ENCODE results near the gene ASIC4.

ASIC4 gene

DNA sequence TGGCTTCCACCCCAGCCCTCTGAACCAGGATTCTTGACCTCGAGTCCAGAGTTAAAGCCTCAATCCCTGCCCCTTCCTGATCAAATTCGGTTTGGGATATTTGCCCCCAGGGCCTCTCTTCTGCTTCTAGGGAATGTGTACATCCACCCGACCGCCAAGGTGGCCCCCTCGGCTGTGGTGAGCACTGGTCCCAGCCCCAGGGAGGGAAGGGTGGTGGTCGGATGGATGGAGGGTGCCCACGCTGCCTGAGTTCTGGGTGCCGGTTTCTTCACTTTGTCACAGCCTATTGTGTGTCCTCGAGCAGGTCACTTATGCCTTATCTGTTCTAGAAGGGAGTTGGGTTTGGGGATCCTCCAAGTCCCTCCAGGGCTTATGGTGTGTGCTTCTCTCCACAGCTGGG lies 8.7 kb upstream of the ASIC4 start:
- Histone ChIP-seq H3K9me3 (no peaks in the 10 kb centered on the region), H3K4me1 (peaks cover 70% of the 10 kb centered on the region), H3K36me3 (peaks cover 8% of the 10 kb centered on the region; the same call in 1 of the 2 replicates), H3K4me3 (ENCODE audit: low read depth, low read length) (no peak overlapping the region), H3K27me3 (no peaks in the 10 kb centered on the region)
- TF ChIP-seq, protein P1, sequence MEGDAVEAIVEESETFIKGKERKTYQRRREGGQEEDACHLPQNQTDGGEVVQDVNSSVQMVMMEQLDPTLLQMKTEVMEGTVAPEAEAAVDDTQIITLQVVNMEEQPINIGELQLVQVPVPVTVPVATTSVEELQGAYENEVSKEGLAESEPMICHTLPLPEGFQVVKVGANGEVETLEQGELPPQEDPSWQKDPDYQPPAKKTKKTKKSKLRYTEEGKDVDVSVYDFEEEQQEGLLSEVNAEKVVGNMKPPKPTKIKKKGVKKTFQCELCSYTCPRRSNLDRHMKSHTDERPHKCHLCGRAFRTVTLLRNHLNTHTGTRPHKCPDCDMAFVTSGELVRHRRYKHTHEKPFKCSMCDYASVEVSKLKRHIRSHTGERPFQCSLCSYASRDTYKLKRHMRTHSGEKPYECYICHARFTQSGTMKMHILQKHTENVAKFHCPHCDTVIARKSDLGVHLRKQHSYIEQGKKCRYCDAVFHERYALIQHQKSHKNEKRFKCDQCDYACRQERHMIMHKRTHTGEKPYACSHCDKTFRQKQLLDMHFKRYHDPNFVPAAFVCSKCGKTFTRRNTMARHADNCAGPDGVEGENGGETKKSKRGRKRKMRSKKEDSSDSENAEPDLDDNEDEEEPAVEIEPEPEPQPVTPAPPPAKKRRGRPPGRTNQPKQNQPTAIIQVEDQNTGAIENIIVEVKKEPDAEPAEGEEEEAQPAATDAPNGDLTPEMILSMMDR (IDR thresholded peaks at IDR 0.05; ENCODE audit: low read depth, low read length), result no peak
- no peak for DNase-seq

GRCh38 chr2:219506153-219506801 lies 8.0 kb upstream of the ASIC4 start:
- H3K4me1 ChIP-seq, result peaks cover 75% of the 10 kb centered on the region
- TF ChIP-seq, protein P1 (IDR thresholded peaks at IDR 0.05; ENCODE audit: low read depth, low read length), result no peak
- no peaks in the 10 kb centered on the region for H3K27me3 ChIP-seq
- H3K4me3 ChIP-seq (ENCODE audit: low read depth, low read length), result no peak overlapping the region
- DNase-seq, result no peak
- no peaks in the 10 kb centered on the region for H3K9me3 ChIP-seq
- peaks cover 8% of the 10 kb centered on the region; the same call in 1 of the 2 replicates for H3K36me3 ChIP-seq

GRCh38 chr2:219506802-219507526 lies 7.3 kb upstream of the ASIC4 start:
- H3K4me1 ChIP-seq, result peaks cover 75% of the 10 kb centered on the region
- H3K9me3 ChIP-seq, result no peaks in the 10 kb centered on the region
- DNase-seq, result peak; percentile 83
- TF ChIP-seq, protein P1 (IDR thresholded peaks at IDR 0.05; ENCODE audit: low read depth, low read length), result no peak
- H3K4me3 ChIP-seq (ENCODE audit: low read depth, low read length), result no peak overlapping the region
- peaks cover 8% of the 10 kb centered on the region; the same call in 1 of the 2 replicates for H3K36me3 ChIP-seq
- H3K27me3 ChIP-seq, result no peaks in the 10 kb centered on the region

- Histone ChIP-seq H3K9me3 (no peaks in the 10 kb centered on the region), H3K4me3 (ENCODE audit: low read depth, low read length) (peak overlapping the region; percentile 44), H3K27me3 (no peaks in the 10 kb centered on the region), H3K4me1 (peaks cover 75% of the 10 kb centered on the region), H3K36me3 (peaks cover 8% of the 10 kb centered on the region; the same call in 1 of the 2 replicates)
- TF ChIP-seq, protein P1 (IDR thresholded peaks at IDR 0.05; ENCODE audit: low read depth, low read length), result no peak
- peak; percentile 78 for DNase-seq
Measured at GRCh38 chr2:219507581-219508443, 6.5 kb upstream of the ASIC4 start.

GRCh38 chr2:219508444-219508734 lies 5.9 kb upstream of the ASIC4 start:
- Histone ChIP-seq H3K4me3 (ENCODE audit: low read depth, low read length) (peak overlapping the region; percentile 44), H3K4me1 (peaks cover 81% of the 10 kb centered on the region), H3K27me3 (no peaks in the 10 kb centered on the region), H3K9me3 (no peaks in the 10 kb centered on the region), H3K36me3 (peaks cover 8% of the 10 kb centered on the region; the same call in 1 of the 2 replicates)
- DNase-seq, result no peak
- TF ChIP-seq, protein P1 (IDR thresholded peaks at IDR 0.05; ENCODE audit: low read depth, low read length), result no peak
